WTC11 (cell line): ENCODE results near the gene PLEKHH1. TPM values are rescaled to one million over a fixed set of nuclear protein-coding genes. Genes with fewer than 3 reads are reported as not detected.

Experiments
- ATAC-seq: fragments of 200-7000 bp; cut with Tn5 transposase; 2 replicates; pipeline ENCODE4 v1.10.0; 2021; ENCODE audit warnings: mild to moderate bottlenecking, moderate library complexity
- CTCF ChIA-PET: fragments of 300-600 bp; sonication (Branson Sonifier 250); formaldehyde crosslinking; loops from one replicate; lab custom pipeline; 2021; ENCODE audit warnings: antibody characterized with exemption; lab: Charles Lee
- POLR2A ChIA-PET: fragments of 350-600 bp; sonication (Branson Sonifier 250); formaldehyde crosslinking; loops from one replicate; lab custom pipeline; 2021; ENCODE audit warnings: antibody characterized with exemption; lab: Charles Lee
- DNase-seq: peaks from one replicate; pipeline ENCODE4 v3.0.0; 2021; ENCODE audit warnings: low spot score
- H3K27ac Mint-ChIP-seq: 2 replicates; pipeline ENCODE4 v1.8.0; 2021; ENCODE audit warnings: mixed read lengths
- H3K27me3 Mint-ChIP-seq: 2 replicates; pipeline ENCODE4 v1.8.0; 2021; ENCODE audit warnings: low read depth, mild to moderate bottlenecking, moderate library complexity, mixed read lengths
- H3K36me3 Mint-ChIP-seq: 2 replicates; pipeline ENCODE4 v1.8.0; 2021; ENCODE audit warnings: mixed read lengths
- H3K4me1 Mint-ChIP-seq: 2 replicates; pipeline ENCODE4 v1.8.0; 2022; ENCODE audit warnings: mixed read lengths
- H3K4me3 Mint-ChIP-seq: 2 replicates; pipeline ENCODE4 v1.8.0; 2021; ENCODE audit warnings: mild to moderate bottlenecking, moderate library complexity, mixed read lengths
- H3K9me3 Mint-ChIP-seq: 2 replicates; pipeline ENCODE4 v1.8.0; 2021; ENCODE audit warnings: mixed read lengths
- ARID4B ChIP-seq: sonication (generic); formaldehyde crosslinking; IDR thresholded peaks from 2 replicates; pipeline ENCODE4 v1.8.0; 2023; ENCODE audit warnings: missing genetic modification reagents, mild to moderate bottlenecking, borderline replicate concordance
- ATF6 ChIP-seq: sonication (generic); formaldehyde crosslinking; IDR thresholded peaks from 2 replicates; pipeline ENCODE4 v1.8.1; 2023; ENCODE audit warnings: mild to moderate bottlenecking, missing genetic modification reagents
- E2F4 ChIP-seq: sonication (generic); formaldehyde crosslinking; IDR thresholded peaks from 2 replicates; pipeline ENCODE4 v1.8.1; 2022; ENCODE audit warnings: low read depth, mild to moderate bottlenecking, moderate library complexity, missing genetic modification reagents, borderline replicate concordance
- ETV6 ChIP-seq: sonication (generic); formaldehyde crosslinking; IDR thresholded peaks from 2 replicates; pipeline ENCODE4 v1.8.1; 2022; ENCODE audit warnings: mild to moderate bottlenecking, missing genetic modification reagents
- KAT7 ChIP-seq: sonication (generic); formaldehyde crosslinking; IDR thresholded peaks from 2 replicates; pipeline ENCODE4 v1.8.1; 2023; ENCODE audit warnings: missing genetic modification reagents, mild to moderate bottlenecking, borderline replicate concordance
- NFYB ChIP-seq: sonication (generic); formaldehyde crosslinking; conservative IDR thresholded peaks from 2 replicates; pipeline ENCODE4 v1.8.0; 2022; ENCODE audit warnings: low read depth, missing genetic modification reagents
- RORB ChIP-seq: fragments of 250-450 bp; sonication (Bioruptor Pico); IDR thresholded peaks from 2 replicates; pipeline ENCODE4 v1.9.0; 2021; ENCODE audit warnings: mild to moderate bottlenecking
- SMAD3 ChIP-seq: sonication (generic); formaldehyde crosslinking; IDR thresholded peaks from 2 replicates; pipeline ENCODE4 v1.8.0; 2022; ENCODE audit warnings: missing genetic modification reagents, mild to moderate bottlenecking, borderline replicate concordance
- ZSCAN18 ChIP-seq: fragments of 250-450 bp; sonication (Bioruptor Pico); IDR thresholded peaks from 2 replicates; pipeline ENCODE4 v2.1.2; 2022; ENCODE audit warnings: mild to moderate bottlenecking, moderate library complexity
- total RNA-seq: library from RNA; stranded (reverse); gene quantifications from 3 replicates; pipeline ENCODE4 v1.2.3, GENCODE V29; 2021
- TF ChIP-seq, protein P1 (sequence below): fragments of 200-600 bp; IDR thresholded peaks from 2 replicates; pipeline ENCODE4 v1.8.0; 2022; ENCODE audit warnings: antibody characterized with exemption
- TF ChIP-seq, protein P2 (sequence below): sonication (generic); formaldehyde crosslinking; IDR thresholded peaks from 2 replicates; pipeline ENCODE4 v1.8.0; 2022; ENCODE audit warnings: mild to moderate bottlenecking, missing genetic modification reagents
- TF ChIP-seq, protein P3 (sequence below): sonication (generic); formaldehyde crosslinking; IDR thresholded peaks from 2 replicates; pipeline ENCODE4 v1.8.1; 2023; ENCODE audit warnings: mild to moderate bottlenecking, missing genetic modification reagents, moderate library complexity

PLEKHH1 gene
- total RNA-seq, 1 experiment from 2014 or later: 48.3 TPM

- no peak for TF ChIP-seq ATF6 (CRISPR knock-in tag)
These were observed 36.7 kb downstream of the PLEKHH1 start (continued) for GRCh38 chr14:67569651-67570290.

- Mint-ChIP-seq H3K27me3 (no peaks in the 10 kb centered on the region), H3K9me3 (no peaks in the 10 kb centered on the region)
- POLR2A ChIA-PET: no interaction called here
These were observed 37.4 kb downstream of the PLEKHH1 start for GRCh38 chr14:67570453-67570852.

DNA sequence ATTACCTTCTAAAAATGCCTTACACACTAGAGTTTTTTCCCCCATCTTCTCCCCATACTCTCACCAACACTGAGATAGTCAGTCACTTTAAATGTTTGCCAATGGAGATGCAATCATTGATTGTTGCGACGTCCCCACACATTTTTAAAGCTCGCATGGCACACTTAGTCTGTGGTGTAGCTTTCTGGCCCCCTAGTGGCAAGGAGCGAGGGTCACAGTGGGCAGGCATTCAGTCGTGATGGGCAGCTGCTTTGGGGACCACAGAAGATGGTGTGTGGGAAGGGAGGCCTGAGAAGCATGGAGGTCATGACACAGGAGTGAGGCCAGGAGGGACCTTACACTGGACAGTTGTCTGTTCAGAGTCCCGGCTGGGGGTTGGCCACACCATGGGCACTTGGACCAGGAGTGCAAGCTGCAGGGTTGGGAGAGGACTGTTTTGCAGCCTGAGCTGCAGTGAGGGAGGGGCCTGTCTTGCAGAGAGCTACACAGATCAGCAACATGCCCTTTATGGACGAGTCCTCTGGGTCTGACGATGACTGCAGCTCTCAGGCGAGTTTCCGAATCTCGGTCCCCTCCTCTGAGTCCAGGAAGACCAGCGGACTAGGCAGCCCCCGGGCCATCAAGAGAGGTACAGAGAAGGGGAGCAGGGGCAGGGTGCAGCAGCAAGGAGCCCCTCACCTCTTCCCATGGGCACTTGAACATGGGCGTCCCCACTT lies 38.3 kb downstream of the PLEKHH1 start:
- CTCF ChIA-PET: interaction anchor here (0.6 to 8.0 kb wide), 55 partner anchors 8 to 1932 kb away, joined by 3 to 173 read pairs (median 5); partner anchors contain the start of genes ARG2, ATP6V1D, PIGH and PLEK2
- DNase-seq (peak; percentile 72), ATAC-seq (peak; percentile 85)
- Mint-ChIP-seq H3K27me3 (no peaks in the 10 kb centered on the region), H3K36me3 (peaks cover 16% of the 10 kb centered on the region), H3K4me3 (no peak overlapping the region), H3K27ac (no peak overlapping the region), H3K4me1 (peaks cover 8% of the 10 kb centered on the region), H3K9me3 (no peaks in the 10 kb centered on the region)
- POLR2A ChIA-PET: interaction anchor here (0.7 to 1.1 kb wide), 3 partner anchors 29 to 54 kb away, joined by 3 to 6 read pairs (median 3); no protein-coding TSS in a partner anchor
- no peak for TF ChIP-seq NFYB (CRISPR knock-in tag)
- no peak for TF ChIP-seq ARID4B (CRISPR knock-in tag)
- TF ChIP-seq, protein P1, sequence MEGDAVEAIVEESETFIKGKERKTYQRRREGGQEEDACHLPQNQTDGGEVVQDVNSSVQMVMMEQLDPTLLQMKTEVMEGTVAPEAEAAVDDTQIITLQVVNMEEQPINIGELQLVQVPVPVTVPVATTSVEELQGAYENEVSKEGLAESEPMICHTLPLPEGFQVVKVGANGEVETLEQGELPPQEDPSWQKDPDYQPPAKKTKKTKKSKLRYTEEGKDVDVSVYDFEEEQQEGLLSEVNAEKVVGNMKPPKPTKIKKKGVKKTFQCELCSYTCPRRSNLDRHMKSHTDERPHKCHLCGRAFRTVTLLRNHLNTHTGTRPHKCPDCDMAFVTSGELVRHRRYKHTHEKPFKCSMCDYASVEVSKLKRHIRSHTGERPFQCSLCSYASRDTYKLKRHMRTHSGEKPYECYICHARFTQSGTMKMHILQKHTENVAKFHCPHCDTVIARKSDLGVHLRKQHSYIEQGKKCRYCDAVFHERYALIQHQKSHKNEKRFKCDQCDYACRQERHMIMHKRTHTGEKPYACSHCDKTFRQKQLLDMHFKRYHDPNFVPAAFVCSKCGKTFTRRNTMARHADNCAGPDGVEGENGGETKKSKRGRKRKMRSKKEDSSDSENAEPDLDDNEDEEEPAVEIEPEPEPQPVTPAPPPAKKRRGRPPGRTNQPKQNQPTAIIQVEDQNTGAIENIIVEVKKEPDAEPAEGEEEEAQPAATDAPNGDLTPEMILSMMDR: peak; percentile 85
- TF ChIP-seq RORB (CRISPR knock-in tag): no peak
- TF ChIP-seq, protein P2, sequence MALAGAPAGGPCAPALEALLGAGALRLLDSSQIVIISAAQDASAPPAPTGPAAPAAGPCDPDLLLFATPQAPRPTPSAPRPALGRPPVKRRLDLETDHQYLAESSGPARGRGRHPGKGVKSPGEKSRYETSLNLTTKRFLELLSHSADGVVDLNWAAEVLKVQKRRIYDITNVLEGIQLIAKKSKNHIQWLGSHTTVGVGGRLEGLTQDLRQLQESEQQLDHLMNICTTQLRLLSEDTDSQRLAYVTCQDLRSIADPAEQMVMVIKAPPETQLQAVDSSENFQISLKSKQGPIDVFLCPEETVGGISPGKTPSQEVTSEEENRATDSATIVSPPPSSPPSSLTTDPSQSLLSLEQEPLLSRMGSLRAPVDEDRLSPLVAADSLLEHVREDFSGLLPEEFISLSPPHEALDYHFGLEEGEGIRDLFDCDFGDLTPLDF (CRISPR knock-in tag): no peak
- no peak for TF ChIP-seq ETV6 (CRISPR knock-in tag)
- no peak for TF ChIP-seq ZSCAN18 (CRISPR knock-in tag)
- TF ChIP-seq, protein P3, sequence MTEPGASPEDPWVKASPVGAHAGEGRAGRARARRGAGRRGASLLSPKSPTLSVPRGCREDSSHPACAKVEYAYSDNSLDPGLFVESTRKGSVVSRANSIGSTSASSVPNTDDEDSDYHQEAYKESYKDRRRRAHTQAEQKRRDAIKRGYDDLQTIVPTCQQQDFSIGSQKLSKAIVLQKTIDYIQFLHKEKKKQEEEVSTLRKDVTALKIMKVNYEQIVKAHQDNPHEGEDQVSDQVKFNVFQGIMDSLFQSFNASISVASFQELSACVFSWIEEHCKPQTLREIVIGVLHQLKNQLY (CRISPR knock-in tag): no peak
- 0 out of 2 replicates have a peak, but pooled peaks have one; percentile 45 for TF ChIP-seq SMAD3 (CRISPR knock-in tag)

More at GRCh38 chr14:67570453-67570852, 37.4 kb downstream of the PLEKHH1 start:
- no peak overlapping the region for H3K27ac Mint-ChIP-seq
- ATAC-seq (no peak), DNase-seq (no peak)
- CTCF ChIA-PET: interaction anchor here (0.7 to 8.0 kb wide), 17 partner anchors 9 to 160 kb away, joined by 3 to 173 read pairs (median 18); partner anchors contain the start of genes PIGH, PLEK2 and PLEKHH1
- peaks cover 8% of the 10 kb centered on the region for H3K36me3 Mint-ChIP-seq
- H3K4me3 Mint-ChIP-seq: no peak overlapping the region
- TF ChIP-seq E2F4 (CRISPR knock-in tag): no peak
- TF ChIP-seq KAT7 (CRISPR knock-in tag): no peak
- peaks cover 13% of the 10 kb centered on the region for H3K4me1 Mint-ChIP-seq
